Measurements from ENCODE around the gene TMEM184A. TPM values are rescaled to one million over a fixed set of nuclear protein-coding genes. Genes with fewer than 3 reads are reported as not detected.
A peak's percentile ranks its signal among the peaks of the same experiment; 100 is the strongest.

Gene TMEM184A
- total and polyA plus RNA-seq, 2 of the 8 experiments (the other 6 are each of a cell fraction or from before 2014, with no cell fraction given) = 1.8 to 2.1 TPM

GRCh38 chr7:1503816-1504775 is 51.9 kb downstream of the TMEM184A start, which contains the start of gene INTS1 (continued):
- TF ChIP-seq TCF12 (IDR thresholded peaks at IDR 0.05; ENCODE audit: low read depth, low read length) (0 out of 2 replicates have a peak, but pooled peaks have one; percentile 15), SRF (IDR thresholded peaks at IDR 0.05; ENCODE audit: low read depth, low read length) (0 out of 2 replicates have a peak, but pooled peaks have one; percentile 17), HDAC2 (IDR thresholded peaks at IDR 0.05; ENCODE audit: borderline replicate concordance in 1 of 2, low read depth in 2 of 2, low read length in 2 of 2) (peak in 1 of 2 experiments; percentile 34; a peak in 2 of 4 replicates), PHF8 (conservative IDR thresholded peaks at IDR 0.05; ENCODE audit: low read depth, low read length) (peak; percentile 93), EP300 (IDR thresholded peaks at IDR 0.05; ENCODE audit: borderline replicate concordance in 1 of 2, low read depth in 2 of 2, low read length in 2 of 2) (peak in 1 of 2 experiments; percentile 82; a peak in 1 of 3 replicates), FOSL1 (IDR thresholded peaks at IDR 0.05; ENCODE audit: insufficient read depth, low read depth, low read length) (0 out of 2 replicates have a peak, but pooled peaks have one; percentile 47), TEAD4 (IDR thresholded peaks at IDR 0.05; ENCODE audit: low read depth, low read length) (no peak), ASH2L (IDR thresholded peaks at IDR 0.05; ENCODE audit: low read length) (no peak), SIN3A (conservative IDR thresholded peaks at IDR 0.05 in 1 of 2, IDR thresholded peaks at IDR 0.05 in 1 of 2; ENCODE audit: low read depth in 1 of 2, low read length in 2 of 2) (peak; percentile 68 to 78; a peak in 1 of 4 replicates)
